ENCODE results near the gene PLEKHF1. TPM values are rescaled to one million over a fixed set of nuclear protein-coding genes. Genes with fewer than 3 reads are reported as not detected.

Gene PLEKHF1
- 52.8 and 65.2 TPM in 2 replicates for total RNA-seq

GRCh38 chr19:29665215-29665825 is at the start of gene PLEKHF1:
Gene PLEKHF1 (plus strand): TSS chr19:29665461. CDS start chr19:29673840, 8,379 bp downstream.

GRCh38 chr19:29714953-29715700 is 49.9 kb downstream of the PLEKHF1 start, which contains the start of gene C19orf12:
Gene C19orf12 (minus strand): TSS chr19:29715261. CDS start chr19:29708413, 6,848 bp downstream.

Other genes starting within 250 kb of the PLEKHF1 start
- gene VSTM2B, start 139.5 kb upstream of the PLEKHF1 start, total RNA-seq: not detected in 2 replicates
- gene POP4, start 59.2 kb upstream of the PLEKHF1 start, total RNA-seq: 85.2 and 119 TPM in 2 replicates
- 29.8 and 39.7 TPM in 2 replicates for gene C19orf12, start 49.8 kb downstream of the PLEKHF1 start, total RNA-seq
- gene CCNE1, start 146.5 kb downstream of the PLEKHF1 start, total RNA-seq: 4.1 and 6.0 TPM in 2 replicates